ENCODE results near the gene DDN.

Gene DDN

GRCh38 chr12:49039421-49040363 lies 40.5 kb upstream of the DDN start:
- no peaks in the 10 kb centered on the region for H4K20me1 ChIP-seq (ENCODE audit: insufficient read depth, low read length)
- H2AFZ ChIP-seq (ENCODE audit: low read length) = no peak overlapping the region

GRCh38 chr12:49038291-49038955 lies 39.2 kb upstream of the DDN start:
- TF ChIP-seq EZH2 (IDR thresholded peaks at IDR 0.05; ENCODE audit: borderline replicate concordance, low read length) (no peak), CTCF (IDR thresholded peaks at IDR 0.05; ENCODE audit: low read length) (no peak)
- H3K27ac ChIP-seq (ENCODE audit: low read depth, low read length, poor library complexity, severe bottlenecking) = no peak overlapping the region
- no peaks in the 10 kb centered on the region for H3K27me3 ChIP-seq (ENCODE audit: insufficient read depth, low read length)
- no peak overlapping the region for H3K9ac ChIP-seq (ENCODE audit: low read length)
- H3K9me2 ChIP-seq (ENCODE audit: low read depth, low read length) = no peaks in the 10 kb centered on the region
- H3K4me2 ChIP-seq (ENCODE audit: low read length) = no peak overlapping the region
- H2AFZ ChIP-seq (ENCODE audit: low read length) = no peak overlapping the region
- no peaks in the 10 kb centered on the region for H3K9me3 ChIP-seq (ENCODE audit: low read length)
- no peaks in the 10 kb centered on the region for H3K79me2 ChIP-seq (ENCODE audit: insufficient read depth, low read length)
- no peaks in the 10 kb centered on the region for H3K4me1 ChIP-seq (ENCODE audit: insufficient read depth, low read length, severe bottlenecking)
- peaks cover 95% of the 10 kb centered on the region for H3K36me3 ChIP-seq (ENCODE audit: insufficient read depth, low read length)
- no peak overlapping the region for H3K4me3 ChIP-seq (ENCODE audit: low read depth, low read length, poor library complexity, severe bottlenecking)
- no peaks in the 10 kb centered on the region for H4K20me1 ChIP-seq (ENCODE audit: insufficient read depth, low read length)
- no peaks in the 10 kb centered on the region for H3F3A ChIP-seq (ENCODE audit: insufficient read depth, low read length)

More at GRCh38 chr12:49039421-49040363, 40.5 kb upstream of the DDN start:
- no peak overlapping the region for H3K4me2 ChIP-seq (ENCODE audit: low read length)
- no peaks in the 10 kb centered on the region for H3K27me3 ChIP-seq (ENCODE audit: insufficient read depth, low read length)
- no peaks in the 10 kb centered on the region for H3F3A ChIP-seq (ENCODE audit: insufficient read depth, low read length)
- no peak overlapping the region for H3K27ac ChIP-seq (ENCODE audit: low read depth, low read length, poor library complexity, severe bottlenecking)
- no peak overlapping the region for H3K9ac ChIP-seq (ENCODE audit: low read length)
- no peak for TF ChIP-seq EZH2 (IDR thresholded peaks at IDR 0.05; ENCODE audit: borderline replicate concordance, low read length)
- TF ChIP-seq CTCF (IDR thresholded peaks at IDR 0.05; ENCODE audit: low read length) = no peak
- peaks cover 95% of the 10 kb centered on the region for H3K36me3 ChIP-seq (ENCODE audit: insufficient read depth, low read length)
- H3K4me1 ChIP-seq (ENCODE audit: insufficient read depth, low read length, severe bottlenecking) = no peaks in the 10 kb centered on the region
- H3K9me2 ChIP-seq (ENCODE audit: low read depth, low read length) = no peaks in the 10 kb centered on the region
- H3K4me3 ChIP-seq (ENCODE audit: low read depth, low read length, poor library complexity, severe bottlenecking) = no peak overlapping the region
- no peaks in the 10 kb centered on the region for H3K9me3 ChIP-seq (ENCODE audit: low read length)
- no peaks in the 10 kb centered on the region for H3K79me2 ChIP-seq (ENCODE audit: insufficient read depth, low read length)

GRCh38 chr12:49037947-49038237 lies 38.7 kb upstream of the DDN start:
- H3F3A ChIP-seq (ENCODE audit: insufficient read depth, low read length) = no peaks in the 10 kb centered on the region
- no peak overlapping the region for H3K4me3 ChIP-seq (ENCODE audit: low read depth, low read length, poor library complexity, severe bottlenecking)
- no peaks in the 10 kb centered on the region for H3K9me3 ChIP-seq (ENCODE audit: low read length)
- H3K4me1 ChIP-seq (ENCODE audit: insufficient read depth, low read length, severe bottlenecking) = no peaks in the 10 kb centered on the region
- no peak overlapping the region for H3K27ac ChIP-seq (ENCODE audit: low read depth, low read length, poor library complexity, severe bottlenecking)
- no peaks in the 10 kb centered on the region for H3K27me3 ChIP-seq (ENCODE audit: insufficient read depth, low read length)
- TF ChIP-seq CTCF (IDR thresholded peaks at IDR 0.05; ENCODE audit: low read length) = no peak
- TF ChIP-seq EZH2 (IDR thresholded peaks at IDR 0.05; ENCODE audit: borderline replicate concordance, low read length) = no peak
- no peaks in the 10 kb centered on the region for H3K9me2 ChIP-seq (ENCODE audit: low read depth, low read length)
- H3K9ac ChIP-seq (ENCODE audit: low read length) = no peak overlapping the region
- H3K79me2 ChIP-seq (ENCODE audit: insufficient read depth, low read length) = no peaks in the 10 kb centered on the region
- H3K36me3 ChIP-seq (ENCODE audit: insufficient read depth, low read length) = peaks cover 95% of the 10 kb centered on the region
- H2AFZ ChIP-seq (ENCODE audit: low read length) = no peak overlapping the region
- no peak overlapping the region for H3K4me2 ChIP-seq (ENCODE audit: low read length)
- H4K20me1 ChIP-seq (ENCODE audit: insufficient read depth, low read length) = no peaks in the 10 kb centered on the region

All from OCI-LY1 (cell line).